PFSK-1 (cell line): ENCODE data around the gene RAB6B.

Source experiments
- FOXP2 ChIP-seq: optimal IDR thresholded peaks from 2 replicates; pipeline ENCODE3; 2011; ENCODE audit warnings: borderline replicate concordance, control low read depth, inconsistent platforms; ENCODE audit not compliant: insufficient read depth; ENCODE audit errors: extremely low read length, extremely low read depth
- POLR2AphosphoS5 ChIP-seq: IDR thresholded peaks from 2 replicates; pipeline ENCODE4 v1.6.1; 2012; ENCODE audit warnings: low read depth, mild to moderate bottlenecking, control low read depth, low read length, moderate library complexity
- SIN3A ChIP-seq: IDR thresholded peaks from 2 replicates; pipeline ENCODE4 v1.6.1; 2012; ENCODE audit warnings: mild to moderate bottlenecking, low read length, moderate library complexity, borderline replicate concordance; ENCODE audit not compliant: insufficient read depth
- TAF1 ChIP-seq: IDR thresholded peaks from 2 replicates; pipeline ENCODE4 v1.6.1; 2012; ENCODE audit warnings: low read length, control low read depth, borderline replicate concordance; ENCODE audit not compliant: insufficient read depth

DNA sequence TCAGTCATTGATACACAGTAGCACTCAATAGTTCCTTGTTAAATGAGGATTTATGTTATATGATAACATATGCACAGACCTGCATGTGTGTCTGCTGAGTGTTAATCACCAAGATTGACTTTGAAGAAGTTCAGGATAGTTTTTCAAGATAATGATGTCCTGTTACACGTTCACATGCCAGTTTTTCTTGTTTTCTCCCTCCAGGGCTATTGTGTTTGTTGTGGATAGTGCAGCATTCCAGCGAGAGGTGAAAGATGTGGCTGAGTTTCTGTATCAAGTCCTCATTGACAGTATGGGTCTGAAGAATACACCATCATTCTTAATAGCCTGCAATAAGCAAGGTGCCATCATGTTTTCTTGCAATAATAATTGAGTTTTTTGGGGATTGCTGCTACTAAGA lies 80.3 kb downstream of the RAB6B start:
- TF ChIP-seq POLR2AphosphoS5: no peak
- no peak for TF ChIP-seq SIN3A
- no peak for TF ChIP-seq TAF1
- TF ChIP-seq FOXP2: no peak
